Astrocyte (in vitro differentiated cells and primary cell): ENCODE results near the gene USP1.

Experiments used
- EZH2 ChIP-seq: IDR thresholded peaks from 2 replicates; pipeline ENCODE4 v1.6.1; 2012; ENCODE audit warnings: mild to moderate bottlenecking, low read length, inconsistent platforms; ENCODE audit not compliant: insufficient read depth
- TF ChIP-seq, protein P1 (sequence below): IDR thresholded peaks from 2 replicates; pipeline ENCODE4 v1.5.1; 2011; ENCODE audit warnings: low read depth, mild to moderate bottlenecking, inconsistent platforms, low read length, moderate library complexity; ENCODE audit not compliant: insufficient read depth

DNA sequence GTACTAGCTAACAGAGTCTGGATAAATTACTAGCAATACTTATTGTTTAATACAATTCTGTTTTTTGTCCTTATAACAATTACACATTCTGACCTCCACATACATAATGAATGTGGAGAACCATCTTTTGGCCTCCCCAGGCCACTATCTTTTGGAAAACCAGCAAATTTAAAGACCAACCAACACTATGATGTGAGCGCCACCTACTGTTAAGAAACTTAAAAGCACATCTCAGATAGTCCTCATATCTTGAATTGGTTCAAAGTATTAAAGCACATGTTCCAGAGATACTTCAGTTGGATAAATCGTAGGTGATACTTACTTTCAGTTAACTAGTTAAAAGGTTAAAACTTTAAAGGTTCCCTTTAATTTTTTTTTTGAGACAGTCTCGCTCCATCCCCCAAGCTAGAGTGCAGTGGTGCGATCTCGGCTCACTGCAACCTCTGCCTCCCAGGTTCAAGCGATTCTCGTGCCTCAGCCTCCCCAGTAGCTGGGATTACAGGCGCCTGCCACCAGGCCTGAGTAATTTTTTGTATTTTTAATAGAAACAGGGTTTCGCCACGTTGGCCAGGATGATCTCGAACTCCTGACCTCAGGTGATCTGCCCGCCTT is 29.3 kb upstream of the USP1 start:
- TF ChIP-seq, protein P1, sequence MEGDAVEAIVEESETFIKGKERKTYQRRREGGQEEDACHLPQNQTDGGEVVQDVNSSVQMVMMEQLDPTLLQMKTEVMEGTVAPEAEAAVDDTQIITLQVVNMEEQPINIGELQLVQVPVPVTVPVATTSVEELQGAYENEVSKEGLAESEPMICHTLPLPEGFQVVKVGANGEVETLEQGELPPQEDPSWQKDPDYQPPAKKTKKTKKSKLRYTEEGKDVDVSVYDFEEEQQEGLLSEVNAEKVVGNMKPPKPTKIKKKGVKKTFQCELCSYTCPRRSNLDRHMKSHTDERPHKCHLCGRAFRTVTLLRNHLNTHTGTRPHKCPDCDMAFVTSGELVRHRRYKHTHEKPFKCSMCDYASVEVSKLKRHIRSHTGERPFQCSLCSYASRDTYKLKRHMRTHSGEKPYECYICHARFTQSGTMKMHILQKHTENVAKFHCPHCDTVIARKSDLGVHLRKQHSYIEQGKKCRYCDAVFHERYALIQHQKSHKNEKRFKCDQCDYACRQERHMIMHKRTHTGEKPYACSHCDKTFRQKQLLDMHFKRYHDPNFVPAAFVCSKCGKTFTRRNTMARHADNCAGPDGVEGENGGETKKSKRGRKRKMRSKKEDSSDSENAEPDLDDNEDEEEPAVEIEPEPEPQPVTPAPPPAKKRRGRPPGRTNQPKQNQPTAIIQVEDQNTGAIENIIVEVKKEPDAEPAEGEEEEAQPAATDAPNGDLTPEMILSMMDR, result peak; percentile 85
- no peak for TF ChIP-seq EZH2
